Ecto neural progenitor cell (in vitro differentiated cells): ENCODE results near the gene PLXNA2.

Experiments used
- DNase-seq: peaks from one replicate; pipeline ENCODE4 v3.0.0-alpha.2; 2018; ENCODE audit warnings: low spot score

PLXNA2 gene

DNA sequence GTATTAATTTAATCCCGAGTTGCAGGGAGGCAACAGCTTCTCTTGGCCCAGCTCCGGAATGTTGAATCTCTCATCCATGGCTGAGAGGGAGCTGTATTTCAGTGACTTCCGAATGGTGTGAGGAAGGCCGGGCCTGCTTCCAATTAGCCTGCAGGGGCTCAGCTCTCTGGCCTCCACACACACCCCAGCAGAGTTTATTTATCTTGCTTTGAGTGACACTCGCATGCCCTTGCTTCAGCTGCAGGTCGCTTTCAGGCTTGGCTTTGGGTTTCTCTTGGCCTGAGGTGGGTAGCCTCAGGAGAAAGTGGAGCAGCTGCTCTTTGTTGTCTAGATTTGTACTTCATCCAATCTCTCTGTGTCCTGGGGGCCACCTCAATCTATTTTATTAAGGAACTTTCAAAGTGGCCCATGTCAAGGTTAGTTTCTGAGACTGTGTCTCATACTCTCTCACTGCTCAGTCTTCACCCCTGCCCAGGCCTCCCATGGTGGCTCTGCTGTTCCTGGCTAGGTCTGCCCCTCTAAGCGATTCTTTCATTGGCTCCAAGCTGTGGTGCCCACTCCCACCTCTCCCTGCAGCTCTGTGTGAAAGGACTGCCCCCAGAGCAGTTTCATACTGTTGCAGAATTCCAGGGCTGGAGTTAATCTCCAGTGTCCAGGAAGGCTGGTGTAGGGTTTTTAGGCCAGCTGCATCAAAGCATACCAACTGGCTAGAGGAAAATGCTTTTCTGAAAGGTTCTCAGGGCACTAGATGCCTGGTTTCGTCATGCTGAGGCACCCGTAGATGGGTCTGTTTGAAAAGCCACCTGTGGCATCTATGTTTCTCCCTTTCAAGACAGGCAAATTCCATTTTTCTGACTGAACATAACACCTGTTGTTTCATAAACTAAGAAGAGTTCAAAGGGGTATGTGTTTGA lies 153.5 kb downstream of the PLXNA2 start:
- no peak for DNase-seq

DNA sequence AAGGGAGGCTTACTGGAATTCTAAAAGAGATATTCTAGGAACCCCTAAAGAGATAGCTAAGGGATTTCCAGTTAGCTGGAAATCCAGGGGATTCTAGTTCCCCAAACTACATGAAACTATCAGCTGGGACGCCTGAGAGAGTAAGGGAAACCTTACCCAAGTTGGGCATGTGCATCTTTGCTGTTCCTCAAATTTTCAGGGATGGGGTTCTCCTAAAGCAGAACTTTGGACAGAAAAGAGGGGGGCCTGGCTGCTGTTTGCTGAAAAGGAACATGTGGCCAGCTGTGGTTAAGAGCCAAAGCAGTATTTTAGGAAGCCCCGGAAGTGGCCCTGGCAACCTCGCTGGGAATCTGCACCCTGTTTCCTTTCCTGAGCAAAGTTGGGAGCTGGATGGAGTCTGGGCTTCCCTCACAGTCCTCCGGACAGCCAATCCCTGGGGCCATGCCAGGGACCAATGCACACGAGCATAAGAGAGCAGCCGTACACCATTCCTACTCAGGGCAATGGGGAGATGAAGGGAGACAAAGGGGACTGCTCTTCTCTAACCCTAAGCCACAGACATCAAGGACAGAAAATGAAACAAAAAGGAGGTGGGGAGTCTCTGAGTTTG lies 154.3 kb downstream of the PLXNA2 start:
- DNase-seq, result no peak

GRCh38 chr1:208089149-208089548 lies 155.0 kb downstream of the PLXNA2 start:
- DNase-seq, result no peak

DNA sequence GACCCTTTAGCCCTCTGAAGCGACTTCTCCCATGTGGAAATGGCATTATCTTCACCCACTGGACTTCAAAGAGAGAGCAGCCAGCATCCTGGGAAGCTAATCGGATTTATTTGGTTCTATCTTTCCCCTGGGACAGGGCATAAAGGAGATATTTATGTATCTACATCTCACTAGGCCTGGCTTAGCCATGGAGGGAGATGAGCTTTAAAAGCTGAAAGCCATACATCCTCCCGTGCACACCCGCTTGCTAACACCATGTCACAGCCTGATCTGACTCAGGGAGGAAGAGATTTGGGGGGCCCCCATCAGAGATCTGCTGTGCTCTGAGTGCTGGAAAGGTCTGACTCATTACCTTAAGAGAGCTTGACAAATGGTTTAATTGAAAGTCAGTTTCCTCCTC lies 155.9 kb downstream of the PLXNA2 start:
- no peak for DNase-seq

DNA sequence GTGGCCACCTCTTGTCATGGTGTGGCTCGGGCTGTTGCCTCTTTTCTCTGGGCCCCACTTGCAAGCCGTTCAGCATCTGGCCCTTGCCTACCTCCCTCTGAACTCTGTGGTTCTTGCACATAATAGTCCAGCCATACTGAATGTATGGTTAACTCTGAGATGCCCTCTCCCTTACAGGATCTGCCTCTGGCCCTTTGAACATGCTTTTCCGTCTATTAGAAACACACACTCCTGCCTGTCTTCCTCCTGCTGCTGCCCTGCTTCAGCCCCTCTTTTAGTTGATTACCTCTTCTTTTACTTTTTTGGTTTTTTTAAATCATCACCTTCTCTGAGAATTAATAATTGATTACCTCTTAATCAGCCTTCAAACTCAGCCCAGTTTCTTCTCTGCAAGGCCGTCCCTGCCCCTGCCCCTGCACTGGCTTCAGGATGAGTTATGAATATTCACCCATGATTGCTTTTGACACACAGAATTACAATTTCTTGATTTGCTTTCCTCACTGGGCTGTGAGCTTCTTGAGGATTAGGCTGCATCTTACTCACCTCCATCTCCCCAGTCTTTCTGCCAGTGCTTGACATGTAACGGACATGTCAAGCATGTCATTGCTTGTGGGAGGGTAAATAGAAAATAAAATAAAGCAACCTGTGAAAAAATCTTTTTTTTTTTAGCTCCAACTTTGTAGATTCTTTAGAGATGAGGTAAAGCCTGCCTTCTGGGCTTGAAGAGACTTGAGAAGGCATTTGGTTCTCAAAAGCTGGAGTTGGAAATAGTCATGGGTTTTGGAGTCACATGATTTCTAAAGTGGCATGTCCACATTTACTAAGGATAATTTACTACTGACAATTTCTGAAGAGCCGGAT lies 158.3 kb downstream of the PLXNA2 start:
- DNase-seq, result no peak

DNA sequence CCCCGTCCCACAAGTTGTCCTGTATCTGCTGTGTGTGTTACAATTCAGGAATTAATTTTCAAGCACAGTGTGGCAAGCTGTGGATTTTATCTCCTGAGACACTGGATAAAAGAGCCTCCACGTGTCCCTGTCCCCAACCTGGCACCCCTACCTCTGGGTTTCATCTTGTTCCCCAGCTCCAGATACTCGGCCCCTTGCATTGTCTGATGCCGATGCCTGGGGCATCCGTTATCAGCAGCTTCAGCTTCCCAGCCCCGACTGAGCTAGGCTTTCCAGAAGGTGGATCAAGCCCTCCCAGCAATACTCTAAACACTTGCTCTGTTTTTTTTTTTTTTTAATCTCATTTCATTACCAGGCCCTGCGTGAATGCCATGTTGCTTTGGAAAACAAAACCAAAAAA lies 159.4 kb downstream of the PLXNA2 start:
- DNase-seq, result no peak

- DNase-seq, result no peak
These were observed 160.0 kb downstream of the PLXNA2 start for GRCh38 chr1:208084220-208084619.

DNA sequence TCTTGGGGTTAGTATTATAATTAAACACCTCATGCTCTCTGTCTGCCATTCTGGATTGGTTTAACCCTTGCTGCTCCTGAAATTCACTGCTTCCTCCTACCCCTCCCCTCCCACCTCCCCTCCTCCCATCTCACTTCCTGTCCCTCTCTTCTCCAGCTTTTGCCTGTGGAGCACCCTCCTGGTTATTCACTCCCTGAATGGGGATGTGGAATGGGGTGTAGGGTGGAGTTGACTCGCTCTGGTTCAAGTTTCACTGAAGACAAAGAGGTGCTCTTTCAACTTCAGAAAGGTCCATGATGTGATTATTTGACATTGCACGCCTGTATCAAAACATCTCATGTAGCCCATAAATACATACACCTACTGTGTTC lies 160.5 kb downstream of the PLXNA2 start:
- no peak for DNase-seq

- DNase-seq, result no peak
These were observed 161.0 kb downstream of the PLXNA2 start for GRCh38 chr1:208083016-208083714.

DNA sequence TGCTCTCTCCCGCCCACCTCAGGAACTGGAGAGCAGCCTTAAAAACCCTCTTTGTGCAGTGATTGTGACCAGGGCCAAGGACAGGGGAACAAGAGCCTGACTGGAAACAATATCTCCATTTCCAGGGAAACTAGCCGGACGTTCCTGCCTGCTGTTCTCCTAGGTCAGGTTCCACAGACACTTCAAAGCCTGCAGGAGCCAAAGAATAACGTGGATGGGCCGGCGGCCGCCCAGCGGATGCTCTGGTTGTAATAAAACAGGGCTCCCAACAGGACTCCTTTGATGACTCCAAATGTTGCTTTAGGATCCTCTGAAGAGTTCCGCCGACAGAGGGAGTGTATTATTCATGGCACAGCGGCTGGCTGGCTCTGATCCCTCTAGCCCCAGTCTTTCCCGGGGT lies 162.2 kb downstream of the PLXNA2 start:
- peak; percentile 65 for DNase-seq

DNA sequence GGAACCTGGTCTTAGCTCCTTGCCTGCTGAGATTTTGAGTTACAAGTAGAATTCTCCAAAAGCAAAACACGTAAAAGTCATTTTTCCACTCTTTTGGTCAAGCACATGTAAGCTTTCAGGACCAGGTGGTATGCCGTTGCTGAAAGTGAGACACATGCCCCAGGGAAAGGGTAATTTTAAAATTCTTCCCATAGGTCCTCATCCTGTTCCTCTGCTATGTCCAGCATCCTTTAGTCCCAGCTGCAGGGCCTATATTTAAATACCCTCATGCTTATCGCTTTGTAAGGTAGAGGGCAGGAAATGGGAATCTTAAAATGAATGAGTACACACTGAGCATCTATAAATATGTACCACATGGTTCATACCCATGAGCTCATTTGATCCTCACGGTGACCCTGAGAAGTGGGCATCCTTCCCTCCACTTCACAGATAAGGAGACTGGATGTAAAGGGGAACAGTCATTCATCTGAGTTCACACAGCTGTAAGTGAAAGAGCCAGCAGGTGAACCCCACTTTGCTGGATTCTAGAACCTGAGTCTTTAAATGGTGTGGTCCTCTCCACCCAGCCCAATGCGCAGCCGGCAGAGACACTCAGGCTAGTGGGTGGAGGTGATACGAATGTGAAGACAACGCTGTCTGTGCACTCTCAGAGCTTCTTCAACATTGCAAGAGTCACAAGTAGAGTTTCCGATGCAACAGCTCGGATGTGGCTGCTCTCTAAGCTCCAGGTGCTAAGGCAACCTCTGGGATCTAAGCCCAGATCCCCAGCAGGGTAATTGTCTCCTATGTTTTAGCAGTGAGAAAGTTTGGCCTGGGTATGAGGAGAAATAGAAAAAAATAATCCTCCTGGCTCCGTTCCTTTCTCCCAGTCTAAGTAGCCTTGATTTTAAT lies 163.5 kb downstream of the PLXNA2 start:
- DNase-seq, result no peak

GRCh38 chr1:208079161-208079560 lies 165.0 kb downstream of the PLXNA2 start:
- no peak for DNase-seq

- no peak for DNase-seq
These were observed 165.4 kb downstream of the PLXNA2 start for GRCh38 chr1:208078752-208079151.

DNA sequence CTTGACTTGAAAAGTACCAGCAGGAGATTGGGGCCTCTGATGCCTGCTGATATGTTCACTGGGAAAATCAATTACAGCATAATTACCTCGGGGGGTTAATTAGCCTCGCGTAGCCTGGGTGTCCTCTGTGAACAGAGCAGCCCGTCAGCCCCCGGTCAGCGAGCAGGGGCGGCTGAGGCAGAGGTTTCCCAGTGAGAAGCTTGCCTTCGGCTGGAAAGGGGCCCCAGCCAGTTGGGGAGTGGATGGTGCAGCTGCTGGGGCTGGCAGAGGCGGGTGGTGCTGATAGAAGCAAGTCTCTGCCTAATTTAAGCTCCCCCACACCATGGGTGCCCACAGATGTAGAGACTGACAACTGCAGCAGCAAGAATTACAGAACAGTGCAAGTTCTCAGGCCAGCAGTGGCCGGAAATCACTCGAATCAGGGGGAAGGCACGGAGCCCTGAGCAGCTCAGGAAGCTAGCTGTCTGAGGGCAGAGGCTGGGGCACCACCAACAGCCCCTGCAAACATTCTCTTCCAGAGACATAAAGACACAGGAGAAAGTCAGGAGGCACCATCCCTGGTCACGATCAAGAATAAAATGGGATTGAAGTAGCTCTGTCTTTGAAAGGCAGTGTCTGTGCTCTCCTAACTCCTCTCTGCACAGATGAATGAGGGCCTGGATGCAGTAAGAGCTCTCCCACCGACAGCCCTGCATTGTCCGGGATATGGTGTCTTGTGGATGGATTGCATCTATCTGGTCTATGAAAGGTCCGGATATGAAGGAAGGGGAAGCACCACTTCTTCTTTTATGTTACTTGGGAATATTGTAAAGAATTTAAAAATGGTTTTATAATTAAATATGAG lies 166.7 kb downstream of the PLXNA2 start:
- DNase-seq, result no peak

GRCh38 chr1:208074353-208074752 lies 169.8 kb downstream of the PLXNA2 start:
- DNase-seq, result no peak

DNA sequence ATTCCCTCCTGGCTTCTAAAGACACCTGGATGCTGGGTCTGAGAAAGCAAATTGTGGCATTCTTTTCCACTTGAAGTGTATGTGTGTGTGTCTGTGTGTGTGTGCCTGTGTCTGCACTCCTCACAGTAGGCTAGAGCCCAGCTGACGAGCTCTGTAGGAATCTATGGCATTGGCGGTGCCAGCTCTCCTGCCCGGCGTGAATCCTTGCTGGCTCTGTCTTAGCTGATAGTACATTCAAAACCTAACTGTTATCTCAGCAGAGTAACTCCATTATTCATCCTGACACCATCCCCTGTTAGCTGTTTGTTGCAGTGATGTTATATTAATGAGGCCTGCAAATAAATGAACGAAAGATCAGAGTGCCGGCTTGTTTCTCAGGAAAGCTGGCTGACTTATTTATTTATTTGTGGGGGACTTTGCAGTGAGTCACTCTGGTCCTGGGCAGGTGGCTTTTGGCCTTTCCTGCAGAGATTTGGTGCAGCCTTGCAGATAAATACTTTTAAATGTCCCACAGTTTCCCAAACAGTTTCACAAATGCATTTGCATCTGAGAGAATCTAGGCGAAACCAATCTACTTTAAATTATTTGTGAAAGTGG lies 172.7 kb downstream of the PLXNA2 start:
- DNase-seq, result no peak

DNA sequence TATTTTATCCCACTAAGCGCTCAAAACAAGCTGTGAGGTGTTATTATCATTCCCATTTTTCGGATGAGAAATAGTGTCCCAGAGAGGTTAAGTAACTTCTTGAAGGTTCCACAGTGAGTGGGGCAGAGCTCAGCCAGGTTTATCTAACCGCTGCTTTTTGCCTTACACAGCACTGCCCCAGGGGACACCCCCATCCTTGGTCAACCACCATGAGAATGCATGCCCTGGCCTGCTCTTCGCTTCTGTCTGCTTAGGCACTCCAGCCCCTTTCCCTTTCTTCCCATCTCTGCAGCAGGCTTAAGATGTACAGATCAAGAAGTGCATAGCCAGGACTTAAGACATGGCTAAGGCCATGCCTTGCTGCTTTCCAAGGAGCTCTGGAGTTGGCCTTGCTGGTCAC lies 174.3 kb downstream of the PLXNA2 start:
- DNase-seq, result no peak

DNA sequence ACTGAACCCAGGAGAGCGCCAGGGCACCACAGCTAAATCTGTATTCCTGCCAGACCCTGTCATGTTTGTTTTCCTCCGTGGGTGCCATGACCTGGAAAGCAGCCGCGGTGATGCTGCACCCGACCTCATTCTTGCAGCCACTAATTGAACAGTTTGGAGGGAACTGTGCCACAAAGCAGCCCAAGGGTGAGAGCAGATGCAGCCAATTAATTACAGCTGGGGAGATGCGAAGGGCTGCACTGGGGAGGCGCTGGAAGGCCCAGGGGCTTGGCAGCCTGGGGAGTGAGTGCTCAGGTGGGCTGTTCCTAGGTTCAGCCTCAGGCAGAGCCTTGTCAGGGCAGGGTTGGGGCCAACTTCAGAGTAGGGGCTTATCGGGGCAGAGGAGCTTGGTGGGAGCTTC lies 174.9 kb downstream of the PLXNA2 start:
- DNase-seq, result no peak

DNA sequence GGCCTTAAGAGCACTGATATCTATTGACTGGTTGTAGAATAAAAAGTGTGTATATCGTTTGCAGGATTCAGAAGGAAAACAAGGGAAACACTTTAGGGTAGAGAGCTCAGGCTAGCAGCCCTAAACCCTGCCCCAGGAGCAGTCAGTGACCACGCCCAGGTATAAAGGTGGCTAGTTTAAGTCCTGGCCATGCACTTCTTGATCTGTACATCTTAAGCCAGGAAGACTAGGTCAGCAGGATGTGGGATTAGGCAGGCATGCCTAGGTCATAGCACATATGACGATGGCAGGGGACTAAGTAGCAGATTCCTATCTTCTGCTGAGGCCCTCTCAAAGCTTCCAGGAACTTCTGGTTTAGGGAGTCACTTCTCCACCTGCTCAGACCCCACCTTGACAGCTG lies 175.3 kb downstream of the PLXNA2 start:
- DNase-seq, result no peak

GRCh38 chr1:208068407-208068806 lies 175.8 kb downstream of the PLXNA2 start:
- DNase-seq, result no peak
